HG03064 (cell line): ENCODE data around the gene AIF1.

Experiments
- ATAC-seq: cut with Tn5 transposase; IDR thresholded peaks from one replicate; pipeline ENCODE4 v1.9.1; 2021; ENCODE audit warnings: low read depth; ENCODE audit not compliant: unreplicated experiment

The AIF1 gene

DNA sequence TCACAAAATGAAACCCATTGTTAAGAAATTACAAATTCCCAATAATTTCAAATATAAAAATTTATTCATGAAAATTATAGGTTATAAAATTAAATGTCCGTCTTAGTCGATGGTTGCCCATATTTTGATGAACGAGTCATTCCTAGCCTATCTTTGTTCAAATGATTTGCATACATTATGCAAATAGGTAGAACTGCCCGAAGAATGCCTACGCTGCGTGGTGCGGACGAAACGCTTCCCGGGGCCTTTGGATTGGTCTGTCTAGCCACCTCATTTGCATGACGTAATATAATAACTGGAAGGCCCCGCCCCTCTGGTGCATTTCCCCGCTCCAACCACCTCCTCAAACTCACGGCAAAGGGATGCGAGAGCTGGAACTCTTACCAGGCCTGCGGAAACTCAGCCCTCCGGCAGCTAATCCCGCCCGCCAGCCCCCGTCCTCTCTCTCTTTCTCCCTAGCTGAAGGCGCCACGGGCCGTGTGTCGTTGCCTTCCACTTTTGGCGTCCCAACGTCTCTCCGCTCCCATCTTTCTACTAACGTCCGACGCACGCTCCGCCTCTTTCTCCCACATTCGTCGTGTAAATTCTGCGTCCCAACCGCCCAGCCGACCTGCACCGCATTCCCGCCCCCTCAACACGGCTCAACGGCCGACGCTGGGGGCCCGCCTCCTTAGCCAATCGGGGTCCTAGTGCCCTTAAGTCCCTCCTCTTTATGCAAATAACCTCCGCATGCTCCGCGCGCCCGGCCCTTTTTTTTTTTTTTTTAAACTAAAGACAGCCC lies 5.0 kb downstream of the AIF1 start:
- ATAC-seq, result peak; percentile 58

DNA sequence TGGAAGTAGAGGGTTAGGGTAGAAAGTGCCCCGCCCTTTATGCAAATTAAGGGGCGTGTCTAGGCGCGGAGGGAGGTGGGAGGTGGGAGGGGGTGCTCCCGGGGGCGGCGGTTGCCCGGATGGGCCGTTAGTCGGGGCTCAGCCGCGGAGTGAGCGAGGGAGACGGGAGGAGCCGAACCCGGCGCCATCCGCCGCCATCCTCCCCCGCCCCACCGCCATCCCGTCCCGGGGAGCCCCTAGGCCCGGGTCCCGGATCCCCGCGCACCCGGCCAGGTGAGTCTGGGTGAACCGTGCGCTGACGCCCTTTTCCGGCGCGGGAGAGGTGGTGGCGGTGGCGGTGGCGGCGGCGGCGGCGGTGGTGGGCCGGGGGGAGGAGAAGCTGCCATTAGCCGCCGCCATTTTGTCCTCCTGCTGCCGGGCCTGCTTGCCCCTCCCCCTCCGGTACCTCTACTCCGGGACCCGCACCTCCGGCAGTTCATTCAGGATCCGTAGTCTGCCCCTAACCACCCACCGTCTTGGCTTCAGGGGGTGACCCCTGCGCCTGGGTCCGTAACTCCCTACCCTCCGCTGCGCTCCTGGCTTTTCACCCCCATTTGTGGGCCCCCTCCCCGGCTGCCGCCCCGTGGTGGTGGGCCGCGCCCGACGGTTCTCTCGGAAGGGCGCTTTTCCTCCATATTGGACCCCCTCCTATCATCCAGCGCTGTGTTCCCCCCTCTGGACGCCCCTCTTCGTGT lies 5.7 kb downstream of the AIF1 start, which contains the start of gene PRRC2A:
Gene PRRC2A, plus strand, starts transcription at position 130 of the 734 bp plus-strand sequence. CDS start 2,075 bp downstream, outside the sequence.
- peak; percentile 41 for ATAC-seq

DNA sequence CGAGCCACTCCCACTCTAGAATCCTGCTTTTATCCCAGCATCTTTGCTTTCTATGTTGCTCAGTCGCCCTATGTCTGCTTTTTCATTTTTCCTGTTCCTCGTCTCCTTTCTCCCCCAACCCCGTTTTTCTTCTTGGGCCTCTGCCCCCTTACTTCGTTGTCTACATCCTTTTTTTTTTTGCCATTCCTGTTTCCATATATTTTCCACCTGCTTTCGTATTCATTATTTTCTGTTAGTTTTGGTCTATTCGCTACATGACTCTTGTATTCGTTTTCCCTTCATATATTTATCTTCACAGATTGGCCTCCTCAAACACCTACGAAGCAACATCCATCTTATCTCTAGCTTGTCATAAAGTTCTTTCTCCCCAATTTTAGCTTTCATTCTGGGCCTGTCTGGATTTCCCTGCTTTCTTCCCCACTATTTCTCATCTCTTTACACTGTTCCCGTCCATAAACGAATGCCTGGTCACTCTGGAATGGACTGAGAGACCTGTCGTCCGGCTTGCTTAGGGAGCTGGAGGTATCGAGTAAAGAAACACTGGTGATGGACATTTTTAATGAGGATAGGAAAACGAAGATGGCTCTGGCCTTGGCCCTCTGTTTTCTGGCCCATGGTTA lies 6.4 kb downstream of the AIF1 start:
- ATAC-seq, result no peak

DNA sequence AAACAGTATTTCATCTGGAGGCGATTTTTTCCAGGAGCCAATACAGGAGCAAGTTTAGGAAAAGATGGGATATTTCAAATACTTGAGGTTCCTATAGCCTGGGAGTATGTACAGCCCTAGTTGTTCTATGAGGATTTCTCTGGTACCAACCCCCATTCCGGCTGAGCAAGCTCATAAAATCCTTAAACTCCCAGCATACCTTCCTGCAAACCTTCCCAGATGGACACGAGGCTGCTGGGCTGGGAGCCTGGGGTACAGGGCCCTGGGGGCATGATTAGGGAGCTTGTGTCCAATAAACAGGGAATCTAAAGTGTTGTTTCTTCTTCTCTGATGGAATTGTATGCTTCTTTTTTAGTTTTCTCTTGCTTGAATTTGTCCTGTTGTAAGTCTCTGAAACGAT lies 7.0 kb downstream of the AIF1 start:
- no peak for ATAC-seq

DNA sequence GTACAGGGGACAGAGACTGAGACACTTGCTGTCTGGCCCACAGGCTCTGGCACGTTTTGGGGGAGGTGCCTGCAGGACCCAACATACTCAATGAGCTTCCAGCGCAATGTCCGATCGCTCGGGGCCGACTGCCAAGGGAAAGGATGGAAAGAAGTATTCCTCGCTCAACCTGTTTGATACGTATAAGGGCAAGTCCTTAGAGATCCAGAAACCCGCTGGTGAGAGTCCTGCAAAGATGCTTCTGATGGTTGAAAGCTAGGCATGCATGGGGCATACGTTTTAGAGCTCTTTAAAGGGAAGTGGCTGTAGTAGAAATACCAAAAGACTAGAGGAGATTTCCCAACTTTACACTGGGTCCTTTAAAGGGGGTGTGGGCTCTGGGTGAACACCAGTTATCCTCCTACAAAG lies 7.7 kb downstream of the AIF1 start:
- ATAC-seq, result no peak

DNA sequence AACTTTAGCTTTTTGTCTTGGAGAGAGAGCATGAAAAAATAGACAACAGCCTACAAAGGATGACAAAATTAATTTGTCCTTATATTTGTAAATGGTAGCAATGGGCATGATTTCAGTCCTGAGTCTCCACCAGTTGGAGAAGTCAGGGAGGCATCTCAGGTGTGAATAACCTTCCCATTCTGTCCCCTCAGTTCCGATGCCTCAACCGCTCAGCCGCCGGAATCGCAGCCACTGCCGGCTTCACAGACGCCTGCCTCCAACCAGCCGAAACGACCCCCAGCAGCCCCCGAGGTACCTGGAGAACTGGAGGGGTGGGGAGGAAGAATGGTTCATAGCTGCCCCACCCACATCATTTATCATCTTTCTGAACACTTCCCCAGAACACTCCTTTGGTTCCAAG lies 9.0 kb downstream of the AIF1 start:
- no peak for ATAC-seq

DNA sequence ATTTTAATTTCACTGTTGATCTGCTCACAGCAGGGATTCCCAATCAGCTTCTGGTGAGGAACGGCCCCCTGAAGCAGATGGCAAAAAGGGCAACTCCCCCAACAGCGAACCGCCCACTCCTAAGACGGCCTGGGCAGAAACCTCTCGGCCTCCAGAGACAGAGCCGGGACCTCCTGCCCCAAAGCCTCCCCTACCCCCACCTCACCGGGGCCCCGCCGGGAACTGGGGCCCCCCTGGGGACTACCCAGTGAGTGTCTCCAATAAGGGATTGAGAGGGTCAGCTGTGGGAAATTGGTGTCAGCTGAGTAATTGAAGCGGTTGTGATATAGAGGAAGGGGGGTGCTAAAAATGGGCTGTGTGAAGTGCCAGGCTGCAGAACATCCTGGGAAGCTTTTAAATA lies 11.9 kb downstream of the AIF1 start:
- no peak for ATAC-seq

DNA sequence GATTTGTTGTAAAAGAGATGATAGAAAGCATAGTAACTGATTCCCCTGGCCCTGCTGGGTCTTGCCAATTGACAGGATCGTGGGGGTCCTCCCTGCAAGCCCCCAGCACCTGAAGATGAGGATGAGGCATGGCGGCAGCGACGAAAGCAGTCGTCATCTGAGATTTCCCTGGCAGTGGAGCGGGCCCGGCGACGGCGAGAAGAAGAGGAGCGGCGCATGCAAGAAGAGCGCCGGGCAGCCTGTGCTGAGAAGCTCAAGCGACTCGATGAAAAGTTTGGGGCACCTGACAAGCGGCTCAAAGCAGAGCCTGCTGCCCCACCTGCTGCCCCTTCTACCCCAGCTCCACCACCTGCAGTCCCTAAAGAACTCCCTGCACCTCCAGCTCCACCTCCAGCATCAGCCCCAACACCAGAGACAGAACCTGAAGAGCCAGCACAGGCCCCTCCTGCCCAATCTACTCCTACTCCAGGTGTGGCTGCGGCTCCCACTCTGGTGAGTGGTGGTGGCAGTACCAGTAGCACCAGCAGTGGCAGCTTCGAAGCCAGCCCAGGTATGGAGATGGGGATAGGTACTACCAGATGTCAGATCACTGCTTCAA lies 12.8 kb downstream of the AIF1 start:
- ATAC-seq, result no peak

DNA sequence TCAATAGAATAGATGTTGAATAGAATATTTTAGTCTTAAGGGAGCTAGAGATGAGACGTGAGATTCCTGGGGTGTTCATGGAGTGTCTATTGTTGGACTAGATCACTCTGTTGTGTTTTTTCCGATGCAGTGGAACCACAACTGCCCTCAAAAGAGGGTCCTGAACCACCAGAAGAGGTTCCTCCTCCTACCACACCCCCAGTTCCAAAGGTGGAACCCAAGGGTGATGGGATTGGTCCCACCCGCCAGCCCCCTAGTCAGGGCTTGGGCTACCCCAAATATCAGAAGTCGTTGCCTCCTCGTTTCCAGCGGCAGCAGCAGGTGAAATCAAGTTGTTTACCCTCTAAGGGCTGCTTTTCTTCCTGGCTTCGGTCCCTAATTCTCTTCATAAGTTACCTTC lies 14.0 kb downstream of the AIF1 start:
- no peak for ATAC-seq

DNA sequence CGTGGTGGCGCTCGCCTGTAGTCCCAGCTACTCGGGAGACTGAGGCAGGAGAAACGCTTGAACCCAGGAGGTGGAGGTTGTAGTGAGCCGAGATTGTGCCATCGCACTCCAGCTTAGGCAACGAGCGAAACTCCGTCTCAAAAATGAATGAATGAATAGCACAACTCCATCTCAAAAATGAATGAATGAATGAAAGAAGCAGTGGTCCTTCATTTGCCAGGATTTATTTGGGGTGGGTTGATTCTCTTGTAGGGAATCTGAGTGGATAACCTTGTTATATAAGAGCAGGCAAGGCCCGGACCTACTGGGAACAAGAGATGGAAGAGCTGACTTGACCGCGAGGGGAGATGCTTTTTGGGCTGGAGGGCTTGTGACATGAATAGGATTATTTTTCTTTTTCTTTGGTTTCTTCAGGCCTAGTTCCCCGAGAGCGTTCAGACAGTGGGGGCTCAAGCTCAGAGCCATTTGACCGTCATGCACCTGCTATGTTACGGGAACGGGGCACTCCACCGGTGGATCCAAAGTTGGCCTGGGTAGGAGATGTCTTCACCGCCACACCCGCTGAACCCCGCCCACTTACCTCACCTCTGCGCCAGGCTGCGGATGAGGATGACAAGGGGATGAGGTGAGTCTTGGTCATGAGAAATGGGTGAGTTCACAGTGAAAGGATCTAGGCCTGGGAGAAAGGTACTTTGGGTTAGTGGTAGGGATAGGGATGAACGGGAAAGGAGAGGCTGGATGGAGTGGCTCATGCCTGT lies 15.3 kb downstream of the AIF1 start:
- ATAC-seq, result no peak

DNA sequence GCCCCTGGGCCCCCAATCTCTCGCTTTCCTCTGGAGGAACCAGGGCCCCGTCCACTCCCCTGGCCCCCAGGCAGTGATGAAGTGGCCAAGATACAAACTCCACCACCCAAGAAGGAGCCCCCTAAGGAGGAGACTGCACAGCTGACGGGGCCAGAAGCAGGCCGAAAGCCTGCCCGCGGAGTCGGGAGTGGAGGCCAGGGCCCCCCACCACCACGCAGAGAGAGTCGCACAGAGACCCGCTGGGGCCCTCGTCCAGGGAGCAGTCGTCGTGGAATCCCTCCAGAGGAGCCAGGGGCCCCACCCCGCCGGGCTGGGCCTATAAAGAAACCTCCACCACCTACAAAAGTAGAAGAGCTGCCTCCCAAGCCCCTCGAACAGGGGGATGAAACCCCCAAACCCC lies 16.2 kb downstream of the AIF1 start:
- no peak for ATAC-seq

DNA sequence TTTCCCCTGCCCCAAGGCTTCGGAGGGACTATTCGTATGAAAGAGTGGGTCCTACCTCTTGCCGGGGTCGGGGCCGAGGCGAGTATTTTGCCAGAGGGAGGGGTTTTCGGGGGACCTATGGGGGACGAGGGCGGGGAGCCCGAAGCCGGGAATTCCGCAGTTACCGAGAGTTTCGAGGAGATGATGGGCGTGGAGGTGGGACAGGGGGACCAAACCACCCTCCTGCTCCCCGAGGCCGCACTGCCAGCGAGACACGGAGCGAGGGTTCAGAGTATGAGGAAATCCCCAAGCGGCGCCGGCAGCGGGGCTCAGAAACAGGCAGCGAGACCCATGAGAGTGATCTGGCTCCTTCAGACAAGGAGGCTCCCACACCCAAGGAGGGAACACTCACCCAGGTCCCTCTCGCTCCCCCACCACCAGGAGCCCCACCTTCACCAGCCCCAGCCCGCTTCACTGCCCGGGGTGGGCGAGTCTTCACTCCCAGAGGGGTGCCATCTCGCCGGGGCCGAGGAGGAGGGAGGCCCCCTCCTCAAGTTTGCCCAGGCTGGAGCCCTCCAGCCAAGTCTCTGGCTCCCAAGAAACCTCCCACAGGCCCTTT lies 16.7 kb downstream of the AIF1 start:
- ATAC-seq, result no peak

DNA sequence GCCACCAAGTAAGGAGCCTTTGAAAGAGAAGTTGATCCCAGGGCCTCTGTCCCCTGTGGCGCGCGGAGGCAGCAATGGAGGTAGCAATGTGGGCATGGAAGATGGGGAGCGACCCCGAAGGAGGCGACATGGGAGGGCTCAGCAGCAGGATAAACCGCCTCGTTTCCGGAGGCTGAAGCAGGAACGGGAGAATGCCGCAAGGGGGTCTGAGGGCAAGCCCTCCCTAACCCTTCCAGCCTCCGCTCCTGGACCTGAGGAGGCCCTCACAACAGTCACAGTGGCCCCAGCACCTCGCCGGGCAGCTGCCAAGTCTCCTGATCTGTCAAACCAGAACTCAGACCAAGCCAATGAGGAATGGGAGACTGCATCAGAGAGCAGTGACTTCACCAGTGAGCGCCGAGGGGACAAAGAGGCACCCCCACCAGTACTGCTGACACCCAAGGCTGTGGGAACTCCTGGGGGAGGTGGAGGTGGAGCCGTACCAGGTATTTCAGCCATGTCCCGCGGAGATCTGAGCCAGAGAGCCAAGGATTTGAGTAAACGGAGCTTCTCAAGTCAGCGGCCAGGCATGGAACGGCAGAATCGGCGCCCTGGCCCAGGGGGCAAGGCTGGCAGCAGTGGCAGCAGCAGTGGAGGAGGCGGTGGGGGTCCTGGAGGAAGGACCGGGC lies 17.4 kb downstream of the AIF1 start:
- ATAC-seq, result no peak

DNA sequence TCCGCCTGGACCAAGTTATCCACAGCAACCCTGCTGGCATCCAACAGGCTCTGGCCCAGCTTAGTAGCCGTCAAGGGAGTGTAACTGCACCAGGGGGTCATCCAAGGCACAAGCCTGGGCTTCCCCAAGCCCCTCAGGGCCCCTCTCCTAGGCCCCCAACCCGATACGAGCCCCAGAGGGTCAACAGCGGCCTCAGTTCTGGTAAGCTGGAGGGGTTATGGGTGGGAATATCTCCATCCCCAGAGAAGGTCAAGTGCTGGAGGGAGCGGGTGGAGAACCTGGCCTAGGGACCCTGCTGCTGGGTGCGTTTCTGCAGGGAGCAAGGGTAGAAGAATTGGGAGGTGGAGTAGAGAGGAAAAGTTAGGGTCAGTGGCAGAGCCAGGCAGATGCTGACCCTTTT lies 18.4 kb downstream of the AIF1 start:
- ATAC-seq, result no peak

DNA sequence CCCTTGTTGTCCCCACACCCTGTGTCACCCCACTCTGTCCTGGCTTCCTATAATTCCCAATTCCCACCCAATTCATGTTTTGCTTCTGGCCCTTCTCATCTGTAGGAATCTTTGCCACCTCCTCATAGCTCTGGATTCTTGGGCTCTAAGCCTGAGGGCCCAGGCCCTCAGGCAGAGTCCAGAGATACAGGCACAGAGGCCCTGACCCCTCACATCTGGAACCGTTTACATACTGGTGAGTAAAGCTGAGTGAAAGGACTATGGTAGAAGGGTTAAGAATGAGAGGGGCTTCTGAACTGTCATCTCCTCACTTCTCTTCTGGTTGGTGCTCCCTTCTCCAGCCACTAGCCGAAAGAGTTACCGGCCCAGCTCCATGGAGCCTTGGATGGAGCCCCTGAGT lies 19.1 kb downstream of the AIF1 start:
- no peak for ATAC-seq

DNA sequence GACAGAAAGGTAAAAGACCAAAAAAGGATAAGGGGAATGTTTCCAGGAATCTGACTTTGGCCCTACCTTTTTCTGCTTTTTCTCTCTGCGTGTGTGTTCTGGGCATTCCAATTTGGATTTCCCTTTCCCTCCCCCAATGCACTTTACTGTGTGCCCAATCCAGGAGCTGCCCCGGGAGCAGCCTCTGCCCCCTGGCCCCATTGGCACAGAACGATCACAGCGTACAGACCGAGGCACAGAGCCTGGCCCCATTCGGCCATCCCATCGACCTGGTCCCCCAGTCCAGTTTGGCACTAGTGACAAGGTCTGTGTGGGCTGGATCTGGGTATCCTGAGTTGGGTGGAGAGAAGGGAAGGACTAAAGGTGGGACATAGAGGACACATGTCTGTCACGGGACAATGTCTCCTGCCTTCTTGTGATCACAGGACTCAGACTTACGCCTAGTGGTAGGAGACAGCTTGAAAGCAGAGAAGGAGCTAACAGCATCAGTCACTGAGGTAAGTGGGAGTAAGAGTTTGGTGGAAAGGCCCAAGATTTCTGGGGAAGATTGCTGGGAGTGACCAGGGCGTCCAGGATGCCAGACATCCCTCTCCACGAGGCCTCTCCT lies 20.0 kb downstream of the AIF1 start:
- no peak for ATAC-seq

DNA sequence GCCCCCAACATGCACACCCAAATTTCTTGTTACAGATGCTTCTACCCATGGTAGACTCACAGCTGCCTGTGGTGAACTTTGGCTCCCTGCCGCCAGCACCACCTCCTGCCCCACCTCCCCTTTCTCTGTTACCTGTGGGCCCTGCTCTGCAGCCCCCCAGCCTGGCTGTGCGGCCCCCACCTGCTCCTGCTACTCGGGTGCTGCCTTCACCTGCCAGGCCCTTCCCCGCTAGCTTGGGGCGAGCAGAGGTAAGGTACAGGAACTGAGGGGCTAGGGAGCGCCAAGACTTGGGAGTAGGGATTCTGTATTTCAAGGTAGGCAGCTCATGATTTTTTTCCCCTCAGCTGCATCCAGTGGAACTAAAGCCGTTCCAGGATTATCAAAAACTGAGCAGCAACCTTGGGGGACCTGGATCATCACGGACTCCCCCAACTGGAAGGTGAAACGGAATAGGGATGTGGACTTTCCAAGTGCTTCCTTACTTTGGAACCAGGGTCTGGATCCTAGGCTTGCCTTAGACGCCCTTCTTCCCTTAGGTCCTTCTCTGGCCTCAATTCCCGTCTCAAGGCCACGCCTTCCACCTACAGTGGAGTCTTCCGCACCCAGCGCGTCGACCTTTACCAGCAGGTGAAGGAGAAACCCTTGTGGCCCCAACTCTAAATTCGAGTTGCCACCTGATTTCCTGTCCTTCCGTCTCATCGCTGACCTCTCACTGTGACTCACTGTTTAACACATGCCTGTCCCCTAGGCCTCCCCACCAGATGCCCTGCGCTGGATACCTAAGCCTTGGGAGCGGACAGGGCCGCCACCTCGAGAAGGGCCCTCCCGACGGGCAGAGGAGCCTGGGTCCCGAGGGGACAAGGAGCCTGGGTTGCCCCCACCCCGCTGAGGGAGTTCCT lies 21.9 kb downstream of the AIF1 start:
- no peak for ATAC-seq

DNA sequence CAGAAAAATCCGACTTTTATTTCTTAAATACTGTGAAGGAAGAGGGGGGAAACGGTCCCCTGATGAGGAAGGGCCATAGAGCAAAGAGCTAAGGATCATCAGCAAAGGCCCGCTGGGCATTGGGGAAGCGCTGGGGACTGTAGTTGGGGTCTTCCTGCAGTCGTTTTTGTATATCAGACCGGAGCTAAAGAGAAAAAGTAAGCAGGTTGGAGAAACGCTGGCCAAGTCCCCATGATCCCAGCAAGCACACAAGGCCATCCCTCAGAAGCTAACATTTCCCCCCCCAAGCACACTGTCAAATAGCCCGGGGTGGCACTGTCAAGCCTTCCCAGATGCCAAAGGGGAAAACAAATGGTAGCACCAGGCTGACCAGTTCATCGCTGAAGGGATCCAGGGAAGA lies 24.0 kb downstream of the AIF1 start:
- no peak for ATAC-seq
